ENCODE results near the gene ACAN.

ACAN gene

GRCh38 chr15:88880944-88881740 lies 77.9 kb downstream of the ACAN start:
- DNase-seq, result no peak

- no peak for DNase-seq
Measured at GRCh38 chr15:88881775-88882174, 78.5 kb downstream of the ACAN start.

GRCh38 chr15:88882785-88883184 lies 79.5 kb downstream of the ACAN start:
- no peak for DNase-seq

GRCh38 chr15:88887068-88887580 lies 83.9 kb downstream of the ACAN start:
- no peak for DNase-seq

GRCh38 chr15:88888719-88889118 lies 85.5 kb downstream of the ACAN start:
- no peak for DNase-seq

GRCh38 chr15:88890495-88890894 lies 87.3 kb downstream of the ACAN start:
- no peak for DNase-seq

GRCh38 chr15:88891540-88892254 lies 88.5 kb downstream of the ACAN start:
- DNase-seq, result no peak

GRCh38 chr15:88894348-88894818 lies 91.1 kb downstream of the ACAN start:
- peak; percentile 85 for DNase-seq

GRCh38 chr15:88894819-88895767 lies 91.9 kb downstream of the ACAN start, which contains the start of gene HAPLN3:
HAPLN3 (minus strand) TSS chr15:88895544; CDS start chr15:88887298, 8,246 bp downstream.
- DNase-seq, result peak; percentile 45

GRCh38 chr15:88896333-88897033 lies 93.2 kb downstream of the ACAN start:
- no peak for DNase-seq

GRCh38 chr15:88897142-88897455 lies 93.9 kb downstream of the ACAN start:
- DNase-seq, result no peak

- DNase-seq, result peak; percentile 63
Measured at GRCh38 chr15:88897456-88898194, 94.4 kb downstream of the ACAN start.

- DNase-seq, result no peak
Measured at GRCh38 chr15:88898736-88899135, 95.5 kb downstream of the ACAN start.

GRCh38 chr15:88899251-88899650 lies 96.0 kb downstream of the ACAN start:
- no peak for DNase-seq

GRCh38 chr15:88900309-88900981 lies 97.2 kb downstream of the ACAN start:
- no peak for DNase-seq

GRCh38 chr15:88900982-88901418 lies 97.8 kb downstream of the ACAN start:
- no peak for DNase-seq

GRCh38 chr15:88901508-88902220 lies 98.4 kb downstream of the ACAN start:
- no peak for DNase-seq

GRCh38 chr15:88902221-88902835 lies 99.1 kb downstream of the ACAN start:
- DNase-seq, result no peak

- DNase-seq, result no peak
Measured at GRCh38 chr15:88902846-88903245, 99.6 kb downstream of the ACAN start.

- no peak for DNase-seq
Measured at GRCh38 chr15:88904257-88904623, 101.0 kb downstream of the ACAN start.
